Gastroesophageal sphincter (tissue), 4 donors: Measurements from ENCODE around the gene CFAP298. TPM values are rescaled to one million over a fixed set of nuclear protein-coding genes. Genes with fewer than 3 reads are reported as not detected.

ENCODE experiments used
- ATAC-seq: fragments of 150-250 bp; one replicate; pipeline ENCODE4 v1.9.1; 2016; ENCODE audit warnings: mild to moderate bottlenecking, moderate library complexity
- H3K27ac ChIP-seq, 4 donors: fragments of 200-600 bp; sonication (generic) in 3 of 4; 1 replicate in 3 of 4; 2 replicates in 1 of 4; pipeline ENCODE4 v1.5.1; 2016 to 2019
- H3K27me3 ChIP-seq: fragments of 200-600 bp; sonication (generic); one replicate; pipeline ENCODE4 v1.5.1; 2019
- H3K36me3 ChIP-seq, 2 donors: fragments of 200-600 bp; sonication (generic); one replicate each; pipeline ENCODE4 v1.5.1; 2019; ENCODE audit warnings: control low read depth in 1 of 2
- H3K4me1 ChIP-seq, 3 donors: fragments of 200-600 bp; sonication (generic); 1 replicate in 2 of 3; 2 replicates in 1 of 3; pipeline ENCODE4 v1.5.1; 2016 to 2019; ENCODE audit warnings: control low read depth in 2 of 3
- H3K4me3 ChIP-seq, 2 donors: fragments of 200-600 bp; sonication (generic); one replicate each; pipeline ENCODE4 v1.5.1; 2019; ENCODE audit warnings: mild to moderate bottlenecking in 1 of 2, moderate library complexity in 1 of 2
- H3K9me3 ChIP-seq, 3 donors: fragments of 200-600 bp; sonication (generic); one replicate each; pipeline ENCODE4 v1.5.1; 2017 to 2019; ENCODE audit warnings: control low read depth in 2 of 3
- EP300 ChIP-seq: sonication (generic); formaldehyde crosslinking; IDR thresholded peaks from one replicate; pipeline ENCODE4 v1.6.1; 2017; ENCODE audit warnings: antibody characterized with exemption, mild to moderate bottlenecking
- POLR2A ChIP-seq, 2 donors: fragments of 450-650 bp; IDR thresholded peaks; one replicate each; pipeline ENCODE4 v1.6.1; 2017; ENCODE audit warnings: antibody characterized with exemption in 2 of 2, mild to moderate bottlenecking in 2 of 2, moderate library complexity in 1 of 2
- POLR2AphosphoS5 ChIP-seq: sonication (generic); formaldehyde crosslinking; IDR thresholded peaks from one replicate; pipeline ENCODE4 v1.6.1; 2017; ENCODE audit warnings: antibody characterized with exemption
- WGBS, 2 donors: methylation state at CpG; one replicate each; pipeline ENCODE4 v1.1.5; 2018; ENCODE audit warnings: low coverage in 1 of 2; 5-methylcytosine and 5-hydroxymethylcytosine counted together
- total RNA-seq, 4 donors: library from RNA; depleted of rRNA; stranded (reverse); fragments of >200 nt; gene quantifications; one replicate each; pipeline ENCODE4 v1.1.0, GENCODE V29; 2016
- TF ChIP-seq, protein P1 (sequence below), 4 experiments: fragments of 200-600 bp in 2 of 4; fragments of 450-650 bp in 2 of 4; sonication (generic) in 1 of 4; IDR thresholded peaks; one replicate each; pipeline ENCODE4 v1.5.1; 2017 to 2019; ENCODE audit warnings: antibody characterized with exemption in 4 of 4, mild to moderate bottlenecking in 2 of 4, moderate library complexity in 2 of 4

The CFAP298 gene
- total RNA-seq, 4 donors from 2014 or later = 28.2 to 55.7 (median 32.0) TPM

DNA sequence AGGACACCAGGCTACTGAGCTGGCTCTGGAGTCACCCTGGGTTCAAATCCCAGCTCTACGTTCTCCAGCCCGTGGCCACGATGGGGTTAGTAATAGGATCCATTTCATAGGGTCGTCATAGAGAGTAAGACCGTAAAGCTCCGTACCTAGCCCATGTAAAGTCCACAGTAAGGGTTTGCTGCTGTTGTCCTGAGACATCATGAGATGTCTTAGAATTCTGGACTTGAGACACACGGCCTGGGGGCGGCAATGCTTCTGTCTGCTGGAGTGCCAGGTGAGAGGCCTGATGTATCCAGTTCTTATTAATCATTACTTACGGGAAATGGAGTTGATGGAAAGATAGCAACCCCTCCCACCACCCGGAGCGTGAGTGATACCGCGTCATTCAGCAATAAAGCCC lies 30.4 kb downstream of the CFAP298 start:
- TF ChIP-seq POLR2AphosphoS5 (no peak), POLR2A (IDR thresholded peaks at IDR 0.05) (no peak), EP300 (no peak)
- TF ChIP-seq, protein P1, sequence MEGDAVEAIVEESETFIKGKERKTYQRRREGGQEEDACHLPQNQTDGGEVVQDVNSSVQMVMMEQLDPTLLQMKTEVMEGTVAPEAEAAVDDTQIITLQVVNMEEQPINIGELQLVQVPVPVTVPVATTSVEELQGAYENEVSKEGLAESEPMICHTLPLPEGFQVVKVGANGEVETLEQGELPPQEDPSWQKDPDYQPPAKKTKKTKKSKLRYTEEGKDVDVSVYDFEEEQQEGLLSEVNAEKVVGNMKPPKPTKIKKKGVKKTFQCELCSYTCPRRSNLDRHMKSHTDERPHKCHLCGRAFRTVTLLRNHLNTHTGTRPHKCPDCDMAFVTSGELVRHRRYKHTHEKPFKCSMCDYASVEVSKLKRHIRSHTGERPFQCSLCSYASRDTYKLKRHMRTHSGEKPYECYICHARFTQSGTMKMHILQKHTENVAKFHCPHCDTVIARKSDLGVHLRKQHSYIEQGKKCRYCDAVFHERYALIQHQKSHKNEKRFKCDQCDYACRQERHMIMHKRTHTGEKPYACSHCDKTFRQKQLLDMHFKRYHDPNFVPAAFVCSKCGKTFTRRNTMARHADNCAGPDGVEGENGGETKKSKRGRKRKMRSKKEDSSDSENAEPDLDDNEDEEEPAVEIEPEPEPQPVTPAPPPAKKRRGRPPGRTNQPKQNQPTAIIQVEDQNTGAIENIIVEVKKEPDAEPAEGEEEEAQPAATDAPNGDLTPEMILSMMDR (IDR thresholded peaks at IDR 0.05) = no peak
- Histone ChIP-seq H3K27ac (no peak overlapping the region), H3K27me3 (no peaks in the 10 kb centered on the region), H3K4me3 (no peak overlapping the region), H3K9me3 (no peaks in the 10 kb centered on the region), H3K4me1 (no peaks in the 10 kb centered on the region), H3K36me3 (peaks cover 0 to 14% of the 10 kb centered on the region in 2 donors)
- no peak for ATAC-seq
- WGBS, 2 donors = 93% methylated on average over 4 to 5 of the region's 13 CpGs

DNA sequence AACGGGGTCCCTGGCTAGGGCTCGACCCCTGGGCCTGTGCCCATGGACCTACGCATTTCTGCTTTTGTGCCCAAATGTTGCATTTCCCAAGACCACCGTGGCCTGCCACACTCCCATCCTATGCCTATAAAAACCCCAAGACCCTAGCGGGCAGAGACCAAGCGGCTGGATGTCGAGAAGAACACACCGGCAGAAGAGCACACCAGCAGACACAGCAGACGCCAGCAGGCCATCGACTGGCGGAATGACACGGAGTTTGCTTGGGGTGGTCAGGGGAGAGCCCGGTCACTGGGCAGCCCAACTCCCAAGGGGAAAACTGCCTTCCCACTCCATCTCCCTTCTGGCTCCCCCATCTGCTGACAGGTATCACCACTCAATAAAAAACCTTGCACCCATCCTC lies 31.2 kb downstream of the CFAP298 start:
- TF ChIP-seq EP300 = no peak
- TF ChIP-seq, protein P1 (IDR thresholded peaks at IDR 0.05) = no peak
- Histone ChIP-seq H3K4me3 (no peak overlapping the region), H3K36me3 (peaks cover 0 to 9% of the 10 kb centered on the region in 2 donors), H3K4me1 (no peaks in the 10 kb centered on the region), H3K9me3 (no peaks in the 10 kb centered on the region), H3K27ac (no peak overlapping the region), H3K27me3 (no peaks in the 10 kb centered on the region)
- no peak for ATAC-seq
- WGBS, 2 donors = 85 to 88% methylated on average over 5 to 6 of the region's 13 CpGs

DNA sequence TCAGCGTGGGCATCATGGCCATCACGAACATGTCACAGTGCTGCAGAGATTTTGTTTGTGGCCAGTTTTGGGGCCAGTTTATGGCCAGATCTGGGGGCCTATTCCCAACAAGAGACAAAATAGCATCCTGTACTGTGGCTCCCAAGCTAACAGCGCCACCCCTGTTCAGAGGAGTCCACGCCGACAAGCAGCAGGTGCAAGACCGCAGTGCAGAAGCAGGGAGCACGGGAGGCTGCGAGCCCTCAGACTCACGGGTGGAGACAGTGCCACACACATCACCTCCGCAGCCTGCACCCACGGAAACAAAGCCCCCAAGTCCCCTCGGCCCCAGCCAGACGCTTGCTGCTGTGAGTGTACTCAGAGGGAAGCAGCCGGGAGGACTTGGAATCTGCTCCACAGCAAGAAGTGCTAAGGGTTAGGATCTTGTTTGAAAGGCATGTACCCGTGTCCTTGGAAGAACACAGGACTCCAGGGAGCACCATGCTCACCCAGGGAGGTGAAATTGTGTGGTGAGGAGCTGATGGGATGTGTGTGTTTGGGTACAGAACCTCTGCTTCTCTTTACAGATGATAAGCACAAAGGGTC lies 34.0 kb downstream of the CFAP298 start:
- H3K4me3 ChIP-seq = no peak overlapping the region
- TF ChIP-seq POLR2A (IDR thresholded peaks at IDR 0.05) = no peak
- ATAC-seq = no peak
- H3K27me3 ChIP-seq = peaks cover 3% of the 10 kb centered on the region
- no peak overlapping the region for H3K27ac ChIP-seq
- no peaks in the 10 kb centered on the region for H3K9me3 ChIP-seq
- H3K36me3 ChIP-seq = peaks cover 0 to 9% of the 10 kb centered on the region in 2 donors
- H3K4me1 ChIP-seq = no peaks in the 10 kb centered on the region
- 20% methylated on average over 1 to 3 of the region's 15 CpGs for WGBS, 2 donors

DNA sequence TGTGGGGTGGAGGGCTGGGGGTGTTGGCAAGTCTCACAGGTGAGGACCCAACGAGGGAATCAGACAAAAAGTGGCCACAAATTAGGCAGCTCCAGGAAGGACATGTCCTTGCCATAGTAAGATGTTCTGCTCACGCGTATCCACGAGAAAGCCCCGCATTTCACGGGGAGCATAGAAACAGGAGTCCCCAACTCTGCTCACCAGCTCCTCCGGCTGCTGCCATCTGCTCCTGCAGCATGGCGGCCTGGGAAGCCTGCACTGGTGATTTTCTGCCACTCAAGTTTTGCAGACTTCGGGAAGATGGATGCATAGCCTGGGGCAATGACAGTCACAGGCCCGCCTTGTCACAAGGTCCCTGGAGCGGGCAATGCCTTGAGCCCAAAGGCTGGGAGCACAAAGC lies 36.2 kb downstream of the CFAP298 start:
- H3K27ac ChIP-seq = no peak overlapping the region
- no peaks in the 10 kb centered on the region for H3K4me1 ChIP-seq
- peaks cover 0 to 9% of the 10 kb centered on the region in 2 donors for H3K36me3 ChIP-seq
- 75 to 82% methylated on average over 4 to 6 of the region's 11 CpGs for WGBS, 2 donors
- TF ChIP-seq EP300 = no peak
- TF ChIP-seq, protein P1 (IDR thresholded peaks at IDR 0.05) = no peak
- no peak for TF ChIP-seq POLR2A (IDR thresholded peaks at IDR 0.05)
- no peaks in the 10 kb centered on the region for H3K9me3 ChIP-seq
- no peak for ATAC-seq
- no peak overlapping the region for H3K4me3 ChIP-seq
- H3K27me3 ChIP-seq = peaks cover 8% of the 10 kb centered on the region

DNA sequence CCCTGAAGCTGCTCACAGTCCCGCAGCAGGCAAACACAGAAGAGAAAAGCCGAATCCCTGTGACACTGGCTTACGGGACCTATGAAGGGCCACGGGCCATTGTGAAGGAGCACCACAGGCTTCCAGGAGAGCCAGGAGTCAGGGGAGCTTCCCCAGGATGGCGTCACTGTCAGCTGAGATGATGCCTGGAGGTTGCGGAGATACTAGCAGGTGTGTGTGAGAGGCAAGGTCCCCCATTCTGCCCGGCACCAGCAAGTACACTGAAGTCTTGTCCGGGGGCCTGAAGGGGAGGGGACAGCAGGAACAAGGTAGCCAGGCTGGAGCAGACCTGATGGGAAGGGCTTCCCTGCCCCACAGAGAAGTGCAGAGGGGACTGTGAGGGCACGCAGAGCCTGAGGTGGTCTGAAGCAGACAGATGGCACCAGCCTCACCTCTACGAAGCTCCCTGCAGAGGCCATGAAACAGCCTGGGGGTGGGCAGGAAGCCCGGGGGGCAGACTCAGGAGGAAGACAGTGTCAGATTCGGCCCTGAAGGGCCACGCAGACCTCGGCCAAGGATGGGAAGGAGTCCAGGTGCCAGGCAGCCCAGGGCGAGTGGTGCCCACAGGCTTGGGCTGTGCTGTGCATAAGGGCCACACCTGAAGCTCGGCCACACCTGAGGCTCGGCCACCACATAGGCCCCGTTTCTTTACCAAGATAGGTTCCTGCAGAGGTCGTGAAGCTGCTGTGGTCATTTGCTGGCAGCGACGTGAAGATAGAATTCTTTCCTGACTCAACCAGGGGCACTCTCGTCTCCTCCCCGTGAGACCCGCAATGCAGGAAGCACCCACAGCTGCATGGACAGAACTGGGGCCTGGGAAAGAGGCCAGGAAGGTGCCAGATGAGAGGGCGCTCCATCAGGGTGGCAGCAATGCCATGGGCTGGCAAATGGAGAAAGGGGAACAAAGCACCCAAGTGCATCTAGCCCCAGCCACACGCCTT lies 36.9 kb downstream of the CFAP298 start:
- Histone ChIP-seq H3K4me1 (no peaks in the 10 kb centered on the region), H3K4me3 (no peak overlapping the region), H3K27ac (no peak overlapping the region), H3K9me3 (no peaks in the 10 kb centered on the region), H3K27me3 (peaks cover 8% of the 10 kb centered on the region), H3K36me3 (peaks cover 0 to 9% of the 10 kb centered on the region in 2 donors)
- TF ChIP-seq POLR2AphosphoS5 = no peak
- TF ChIP-seq, protein P1 (IDR thresholded peaks at IDR 0.05) = no peak
- no peak for TF ChIP-seq POLR2A (IDR thresholded peaks at IDR 0.05)
- no peak for TF ChIP-seq EP300
- WGBS, 2 donors = 69% methylated on average over 5 of the region's 26 CpGs; no CpG with 5 or more reads in 1 of the 2 donors
- no peak for ATAC-seq
